Hepatocyte (in vitro differentiated cells): ENCODE results near the gene SND1. TPM values are rescaled to one million over a fixed set of nuclear protein-coding genes. Genes with fewer than 3 reads are reported as not detected.
A peak's percentile ranks its signal among the peaks of the same experiment; 100 is the strongest.

Experiments used
- DNase-seq: peaks from one replicate; pipeline ENCODE4 v3.0.0-alpha.2; 2016; ENCODE audit warnings: low spot score
- H2AFZ ChIP-seq: fragments of 200-600 bp; sonication (generic); 2 replicates; pipeline ENCODE4 v1.6.0; 2016; ENCODE audit warnings: antibody characterized with exemption, mild to moderate bottlenecking
- H3K27ac ChIP-seq: fragments of 200-600 bp; sonication (generic); 2 replicates; pipeline ENCODE4 v1.5.1; 2016; ENCODE audit warnings: mild to moderate bottlenecking
- H3K27me3 ChIP-seq: fragments of 200-600 bp; sonication (generic); 2 replicates; pipeline ENCODE4 v1.6.1; 2016
- H3K36me3 ChIP-seq: fragments of 200-600 bp; sonication (generic); replicated peaks from 2 replicates; pipeline ENCODE4 v1.5.1; 2016; ENCODE audit warnings: low read depth; ENCODE audit not compliant: insufficient read depth
- H3K4me1 ChIP-seq: fragments of 200-600 bp; sonication (generic); 2 replicates; pipeline ENCODE4 v1.5.1; 2016; ENCODE audit warnings: mild to moderate bottlenecking, moderate library complexity; ENCODE audit not compliant: insufficient read depth
- H3K4me2 ChIP-seq: fragments of 200-600 bp; sonication (generic); 2 replicates; pipeline ENCODE4 v1.6.0; 2016
- H3K4me3 ChIP-seq: fragments of 200-600 bp; sonication (generic); 2 replicates; pipeline ENCODE4 v1.5.1; 2016; ENCODE audit warnings: mild to moderate bottlenecking
- H3K79me2 ChIP-seq: fragments of 200-600 bp; sonication (generic); 2 replicates; pipeline ENCODE4 v1.6.0; 2017; ENCODE audit warnings: mild to moderate bottlenecking
- H3K9me2 ChIP-seq: fragments of 200-600 bp; sonication (generic); replicated peaks from 2 replicates; pipeline ENCODE4 v1.6.0; 2017; ENCODE audit warnings: mild to moderate bottlenecking; ENCODE audit not compliant: insufficient read depth
- H3K9me3 ChIP-seq: fragments of 200-600 bp; sonication (generic); 2 replicates; pipeline ENCODE4 v1.5.1; 2016; ENCODE audit warnings: low read depth, mild to moderate bottlenecking
- H4K20me1 ChIP-seq: fragments of 200-600 bp; sonication (generic); 2 replicates; pipeline ENCODE4 v1.6.0; 2016; ENCODE audit warnings: mild to moderate bottlenecking; ENCODE audit not compliant: insufficient read depth, poor library complexity, severe bottlenecking
- CTCF ChIP-seq: fragments of 200-600 bp; sonication (generic); IDR thresholded peaks from 2 replicates; pipeline ENCODE4 v1.5.1; 2016; ENCODE audit warnings: antibody characterized with exemption, mild to moderate bottlenecking; ENCODE audit not compliant: poor library complexity
- EZH2 ChIP-seq: fragments of 200-600 bp; sonication (generic); IDR thresholded peaks from 2 replicates; pipeline ENCODE4 v1.6.1; 2016; ENCODE audit warnings: antibody characterized with exemption, mild to moderate bottlenecking, borderline replicate concordance
- EZH2phosphoT487 ChIP-seq: fragments of 200-600 bp; sonication (generic); IDR thresholded peaks from one replicate; pipeline ENCODE4 v1.6.1; 2018; ENCODE audit warnings: antibody characterized with exemption, mild to moderate bottlenecking, low read depth, moderate library complexity; ENCODE audit not compliant: unreplicated experiment, severe bottlenecking
- WGBS: methylation state at CpG from one replicate; pipeline ENCODE4 v1.1.6; 2016; ENCODE audit warnings: low lambda C conversion rate; ENCODE audit errors: missing lambda C conversion rate; 5-methylcytosine and 5-hydroxymethylcytosine counted together
- polyA plus RNA-seq: library from polyadenylated mRNA; unstranded; fragments of >200 nt; fragmentation: Nextera tagmentation; extraction: Ambion mirVana; gene quantifications from 2 replicates; pipeline ENCODE4 v1.2.1, GENCODE V29; 2016
- total RNA-seq: library from RNA; depleted of rRNA; stranded (reverse); fragments of >200 nt; gene quantifications from 2 replicates; pipeline ENCODE4 v1.2.3, GENCODE V29; 2014

The SND1 gene
- total and polyA plus RNA-seq, 2 experiments from 2014 or later = 141 to 200 TPM

DNA sequence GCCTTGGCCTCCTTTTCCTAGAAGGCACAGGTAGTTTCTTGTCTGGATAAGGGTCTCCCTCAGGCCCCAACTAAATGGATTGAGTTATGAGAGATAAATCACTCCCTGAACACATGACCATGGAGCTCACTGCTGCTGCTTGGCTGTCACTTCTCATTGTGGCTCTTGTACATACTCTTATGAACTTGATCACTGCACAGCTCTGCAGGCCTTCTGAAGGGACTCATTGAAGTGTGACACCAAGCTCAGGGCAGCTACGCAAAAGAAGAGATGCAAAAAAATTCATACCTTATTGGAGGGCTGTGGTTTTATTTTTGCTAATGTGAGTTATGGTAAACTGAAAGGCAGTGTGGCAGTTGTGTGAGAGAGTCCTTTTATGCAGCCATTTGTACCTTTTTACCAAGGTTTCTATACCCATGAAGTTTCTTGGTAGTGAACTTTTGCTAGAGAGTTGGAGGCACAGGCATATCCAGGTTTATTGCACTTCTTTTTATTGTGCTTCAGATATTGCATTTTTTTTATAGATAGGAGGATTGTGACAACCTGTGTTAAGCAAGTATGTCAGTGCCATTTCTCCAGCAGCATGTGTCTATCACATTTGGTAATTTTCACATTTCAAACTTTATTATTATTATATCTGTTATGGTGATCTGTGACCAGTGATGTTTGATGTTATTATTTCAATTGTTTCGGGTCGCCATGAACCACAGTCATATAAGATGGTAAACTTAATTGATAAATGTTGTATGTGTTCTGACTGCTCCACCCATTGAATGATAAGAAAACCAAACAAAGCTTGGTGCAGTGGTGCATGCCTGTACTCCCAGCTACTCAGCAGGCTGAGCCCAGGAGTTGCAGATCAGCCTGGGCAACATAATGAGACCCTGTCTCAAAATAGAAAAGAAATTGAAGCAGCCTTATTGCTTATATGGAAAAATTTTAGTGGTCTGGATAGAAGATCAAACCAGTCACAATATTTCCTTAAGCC is 278.6 kb downstream of the SND1 start:
- no peaks in the 10 kb centered on the region for H3K9me2 ChIP-seq
- H3K9me3 ChIP-seq = no peaks in the 10 kb centered on the region
- DNase-seq = no peak
- peak overlapping the region; percentile 23 for H3K27ac ChIP-seq
- H3K4me1 ChIP-seq = peaks cover 19% of the 10 kb centered on the region
- no peak overlapping the region for H3K4me3 ChIP-seq
- no peaks in the 10 kb centered on the region for H3K36me3 ChIP-seq
- TF ChIP-seq EZH2 (no peak), EZH2phosphoT487 (no peak), CTCF (no peak)
- peaks cover 53% of the 10 kb centered on the region for H3K79me2 ChIP-seq
- H2AFZ ChIP-seq = no peak overlapping the region
- peak overlapping the region; percentile 12 for H3K4me2 ChIP-seq
- 69% methylated on average over 3 of the region's 3 CpGs for WGBS
- peaks cover 8% of the 10 kb centered on the region for H4K20me1 ChIP-seq
- no peaks in the 10 kb centered on the region for H3K27me3 ChIP-seq

- Histone ChIP-seq H3K9me2 (no peaks in the 10 kb centered on the region), H3K9me3 (no peaks in the 10 kb centered on the region), H2AFZ (no peak overlapping the region), H3K36me3 (no peaks in the 10 kb centered on the region), H4K20me1 (peaks cover 6% of the 10 kb centered on the region), H3K27me3 (no peaks in the 10 kb centered on the region), H3K4me3 (no peak overlapping the region), H3K79me2 (peaks cover 48% of the 10 kb centered on the region), H3K4me2 (no peak overlapping the region), H3K4me1 (peaks cover 16% of the 10 kb centered on the region), H3K27ac (no peak overlapping the region)
- no peak for DNase-seq
- 90% methylated on average over 1 of the region's 1 CpG for WGBS
- TF ChIP-seq EZH2phosphoT487 = no peak
- no peak for TF ChIP-seq CTCF
- no peak for TF ChIP-seq EZH2
Measured at GRCh38 chr7:127932076-127932475, 280.1 kb downstream of the SND1 start.

DNA sequence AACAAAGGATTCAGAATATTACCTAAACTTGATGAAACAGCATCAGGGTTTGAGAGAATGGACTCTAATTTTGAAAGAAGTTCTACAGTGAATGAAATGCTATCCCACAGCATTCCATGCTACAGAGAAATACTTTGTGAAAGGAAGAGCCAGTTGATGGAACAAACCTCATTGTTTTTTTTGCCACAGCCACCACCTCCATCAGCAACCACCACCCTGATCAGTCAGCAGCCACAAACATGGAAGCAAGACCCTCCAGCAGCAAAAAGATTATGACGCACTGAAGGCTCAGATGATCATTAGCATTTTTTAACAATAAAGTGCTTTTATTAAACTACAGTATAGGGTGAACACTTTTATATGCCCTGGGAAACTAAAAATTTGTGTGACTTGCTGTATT is 280.5 kb downstream of the SND1 start:
- no peaks in the 10 kb centered on the region for H3K27me3 ChIP-seq
- TF ChIP-seq CTCF (no peak), EZH2 (no peak), EZH2phosphoT487 (no peak)
- H3K27ac ChIP-seq = no peak overlapping the region
- H3K9me2 ChIP-seq = no peaks in the 10 kb centered on the region
- no peak overlapping the region for H2AFZ ChIP-seq
- H3K79me2 ChIP-seq = peaks cover 43% of the 10 kb centered on the region
- no peaks in the 10 kb centered on the region for H3K9me3 ChIP-seq
- no peak overlapping the region for H3K4me2 ChIP-seq
- H3K4me1 ChIP-seq = peaks cover 11% of the 10 kb centered on the region
- peaks cover 4% of the 10 kb centered on the region for H4K20me1 ChIP-seq
- H3K36me3 ChIP-seq = no peaks in the 10 kb centered on the region
- DNase-seq = no peak
- 33% methylated on average over 1 of the region's 1 CpG for WGBS
- H3K4me3 ChIP-seq = no peak overlapping the region
